Measurements from ENCODE around the gene ZNF878.

ZNF878 gene

GRCh38 chr19:12034620-12035019 is 18.1 kb downstream of the ZNF878 start:
- DNase-seq, result no peak

DNA sequence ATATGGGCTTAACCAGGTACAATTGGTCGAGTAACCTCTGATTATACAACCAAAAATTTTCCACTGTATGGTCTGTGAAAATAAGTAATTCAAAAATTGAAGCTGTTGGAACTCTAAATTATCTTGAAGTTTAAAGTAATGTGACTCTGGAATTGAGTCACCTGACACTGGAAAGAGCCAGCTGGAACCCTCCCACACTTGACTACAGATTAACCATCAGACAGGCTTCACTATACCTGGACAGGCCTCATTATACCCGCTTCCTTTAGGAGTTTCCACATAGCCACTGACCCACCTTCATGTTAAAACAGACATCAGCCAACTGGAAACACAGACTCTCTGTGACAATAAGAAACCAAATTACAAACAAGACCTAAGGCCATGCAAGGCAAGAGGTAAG is 18.6 kb downstream of the ZNF878 start:
- no peak for DNase-seq

DNA sequence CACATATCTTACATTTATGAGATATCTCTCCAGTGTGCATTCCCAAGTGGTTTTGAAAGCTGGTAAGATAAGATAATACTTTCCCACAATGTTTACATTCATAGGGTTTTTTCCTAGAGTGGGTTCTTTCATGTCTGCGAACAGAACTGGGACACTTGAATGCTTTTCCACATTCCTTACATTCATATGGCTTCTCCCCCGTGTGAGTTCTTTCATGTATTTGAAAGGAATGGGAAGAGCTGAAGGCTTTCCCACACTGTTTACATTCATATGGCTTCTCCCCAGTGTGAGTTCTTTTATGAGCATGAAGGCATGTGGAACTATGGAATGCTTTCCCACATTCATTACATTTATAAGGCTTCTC is 37.0 kb downstream of the ZNF878 start:
- DNase-seq, result no peak

DNA sequence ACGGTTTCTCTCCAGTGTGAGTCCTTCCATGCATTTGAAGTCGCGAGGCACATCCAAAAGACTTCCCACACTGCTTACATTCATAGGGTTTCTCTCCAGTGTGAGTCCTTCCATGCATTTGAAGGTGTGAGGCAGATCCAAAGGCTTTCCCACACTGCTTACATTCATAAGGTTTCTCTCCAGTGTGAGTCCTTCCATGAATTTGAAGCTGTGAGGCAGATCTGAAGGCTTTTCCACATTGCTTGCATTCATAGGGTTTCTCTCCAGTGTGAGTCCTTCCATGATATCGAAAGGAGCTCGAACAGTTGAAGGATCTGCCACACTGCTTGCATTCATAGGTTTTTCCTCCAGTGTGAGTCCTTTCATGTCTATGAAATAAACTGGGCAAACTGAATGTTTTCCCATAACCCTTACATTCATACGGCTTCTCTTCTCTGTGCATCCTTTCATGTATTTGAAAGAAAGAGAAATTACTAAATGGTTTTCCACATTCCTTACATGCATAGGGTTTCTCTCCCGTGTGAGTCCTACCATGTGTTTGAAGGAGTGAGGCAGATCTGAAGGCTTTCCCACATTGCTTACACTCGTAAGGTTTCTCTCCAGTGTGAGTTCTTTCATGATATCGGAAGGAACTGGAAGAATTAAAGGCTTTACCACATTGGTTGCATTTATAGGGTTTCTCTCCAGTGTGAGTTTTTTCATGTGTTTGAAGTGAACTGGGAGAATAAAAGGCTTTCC is 37.6 kb downstream of the ZNF878 start:
- no peak for DNase-seq

GRCh38 chr19:12000152-12000981 is 52.4 kb downstream of the ZNF878 start:
- no peak for DNase-seq

- no peak for DNase-seq
Observed at GRCh38 chr19:11995174-11995573, 57.6 kb downstream of the ZNF878 start.
